PC-9 (cell line): Measurements from ENCODE around the gene CNTN6. TPM values are rescaled to one million over a fixed set of nuclear protein-coding genes. Genes with fewer than 3 reads are reported as not detected.

Experiments
- BruUV-seq: library from RNA; stranded (reverse); fragments of 400-500 nt; replicated peaks from 2 replicates; lab custom pipeline; 2021; lab: Mats Ljungman, UMichigan
- CTCF ChIA-PET: fragments of 300-600 bp; sonication (Branson Sonifier 250); formaldehyde crosslinking; loops from one replicate; lab custom pipeline; 2022; ENCODE audit warnings: antibody characterized with exemption; lab: Charles Lee
- POLR2A ChIA-PET: fragments of 300-600 bp; sonication (Branson Sonifier 250); formaldehyde crosslinking; loops from one replicate; lab custom pipeline; 2022; ENCODE audit warnings: antibody characterized with exemption; ENCODE audit not compliant: unreplicated experiment; lab: Charles Lee
- DNase-seq, 2 experiments: peaks; one replicate each; pipeline versions ENCODE4 v3.0.0 to v3.0.0-alpha.2; 2015 to 2022; ENCODE audit warnings: mixed read lengths in 1 of 2
- H2AFZ ChIP-seq: fragments of 200-600 bp; sonication (generic); 2 replicates; pipeline ENCODE4 v1.8.1; 2017; ENCODE audit warnings: antibody characterized with exemption
- H3F3A ChIP-seq: fragments of 200-600 bp; sonication (generic); 2 replicates; pipeline ENCODE4 v1.8.1; 2017; ENCODE audit warnings: antibody characterized with exemption, mild to moderate bottlenecking, low read depth; ENCODE audit not compliant: insufficient read depth
- H3K27ac ChIP-seq: fragments of 200-600 bp; sonication (generic); 2 replicates; pipeline ENCODE4 v1.6.1; 2016; ENCODE audit warnings: mixed run types
- H3K27me3 ChIP-seq: fragments of 200-600 bp; sonication (generic); 2 replicates; pipeline ENCODE4 v1.6.1; 2016; ENCODE audit warnings: low read depth, mixed run types; ENCODE audit not compliant: insufficient read depth
- H3K36me3 ChIP-seq: fragments of 200-600 bp; sonication (generic); 2 replicates; pipeline ENCODE4 v1.6.1; 2016; ENCODE audit warnings: low read depth, mixed run types
- H3K4me1 ChIP-seq: fragments of 200-600 bp; sonication (generic); replicated peaks from 2 replicates; pipeline ENCODE4 v1.6.1; 2016; ENCODE audit warnings: mixed run types; ENCODE audit not compliant: insufficient read depth
- H3K4me2 ChIP-seq: fragments of 200-600 bp; sonication (generic); 2 replicates; pipeline ENCODE4 v1.6.1; 2017; ENCODE audit warnings: mixed run types
- H3K4me3 ChIP-seq: fragments of 200-600 bp; sonication (generic); 2 replicates; pipeline ENCODE4 v1.6.1; 2016; ENCODE audit warnings: mixed run types
- H3K79me2 ChIP-seq: fragments of 200-600 bp; sonication (generic); 2 replicates; pipeline ENCODE4 v1.6.1; 2017; ENCODE audit warnings: low read depth, mixed run types
- H3K9me2 ChIP-seq: fragments of 200-600 bp; sonication (generic); 2 replicates; pipeline ENCODE4 v1.8.1; 2017; ENCODE audit warnings: mild to moderate bottlenecking; ENCODE audit not compliant: insufficient read depth
- H3K9me3 ChIP-seq: fragments of 200-600 bp; sonication (generic); 2 replicates; pipeline ENCODE4 v1.8.1; 2016; ENCODE audit warnings: low read depth; ENCODE audit not compliant: insufficient read depth
- H4K20me1 ChIP-seq: fragments of 200-600 bp; sonication (generic); 2 replicates; pipeline ENCODE4 v1.8.1; 2017; ENCODE audit not compliant: insufficient read depth
- EZH2 ChIP-seq: fragments of 200-600 bp; sonication (generic); IDR thresholded peaks from 2 replicates; pipeline ENCODE4 v1.8.0; 2017; ENCODE audit warnings: antibody characterized with exemption, low read depth
- intact Hi-C: fragments of 100-400 bp; cut with micrococcal nuclease; formaldehyde crosslinking; loops from one replicate; pipeline ENCODE4 v1.10.0; 2022; ENCODE audit not compliant: unreplicated experiment
- total RNA-seq: library from RNA; stranded (reverse); gene quantifications from 2 replicates; pipeline ENCODE4 v1.2.3, GENCODE V29; 2021
- TF ChIP-seq, protein P1 (sequence below): fragments of 200-600 bp; sonication (generic); conservative IDR thresholded peaks from 2 replicates; pipeline ENCODE4 v1.6.1; 2017; ENCODE audit warnings: mixed run types, antibody characterized with exemption, mild to moderate bottlenecking, moderate library complexity

CNTN6 gene
- total RNA-seq, 1 experiment from 2014 or later: not detected

DNA sequence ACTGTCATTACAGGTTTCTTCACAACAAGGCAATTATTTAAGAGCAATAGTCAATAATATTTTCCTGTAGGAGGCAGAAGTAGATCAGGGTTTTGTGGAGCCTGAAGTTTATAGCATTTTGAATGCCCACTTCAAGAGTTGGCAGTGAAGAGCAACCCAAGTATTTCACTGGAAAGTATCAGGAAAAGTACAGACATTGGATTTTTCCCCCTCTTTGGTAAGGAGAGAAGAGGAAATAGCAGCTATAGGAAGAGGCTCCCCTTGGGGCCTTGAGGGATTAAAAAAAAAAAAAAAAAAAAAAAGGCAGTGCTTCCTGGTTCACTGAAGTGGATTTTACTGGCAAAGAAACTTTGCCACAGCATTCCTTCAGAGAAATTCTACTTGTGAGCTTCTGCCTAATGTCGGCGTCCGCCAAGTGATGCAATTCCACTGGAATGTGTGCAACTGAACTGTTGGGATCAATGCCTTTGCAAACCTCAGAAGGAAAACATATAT is 5.7 kb upstream of the CNTN6 start:
- Histone ChIP-seq H2AFZ (no peak overlapping the region), H3K4me2 (no peak overlapping the region), H3K9me2 (no peaks in the 10 kb centered on the region), H3K4me1 (no peaks in the 10 kb centered on the region), H3K36me3 (no peaks in the 10 kb centered on the region), H3F3A (no peaks in the 10 kb centered on the region), H3K4me3 (no peak overlapping the region), H3K27me3 (no peaks in the 10 kb centered on the region), H4K20me1 (no peaks in the 10 kb centered on the region), H3K27ac (no peak overlapping the region), H3K79me2 (no peaks in the 10 kb centered on the region), H3K9me3 (no peaks in the 10 kb centered on the region)
- ChIA-PET CTCF (no interaction called here), POLR2A (no interaction called here)
- TF ChIP-seq, protein P1, sequence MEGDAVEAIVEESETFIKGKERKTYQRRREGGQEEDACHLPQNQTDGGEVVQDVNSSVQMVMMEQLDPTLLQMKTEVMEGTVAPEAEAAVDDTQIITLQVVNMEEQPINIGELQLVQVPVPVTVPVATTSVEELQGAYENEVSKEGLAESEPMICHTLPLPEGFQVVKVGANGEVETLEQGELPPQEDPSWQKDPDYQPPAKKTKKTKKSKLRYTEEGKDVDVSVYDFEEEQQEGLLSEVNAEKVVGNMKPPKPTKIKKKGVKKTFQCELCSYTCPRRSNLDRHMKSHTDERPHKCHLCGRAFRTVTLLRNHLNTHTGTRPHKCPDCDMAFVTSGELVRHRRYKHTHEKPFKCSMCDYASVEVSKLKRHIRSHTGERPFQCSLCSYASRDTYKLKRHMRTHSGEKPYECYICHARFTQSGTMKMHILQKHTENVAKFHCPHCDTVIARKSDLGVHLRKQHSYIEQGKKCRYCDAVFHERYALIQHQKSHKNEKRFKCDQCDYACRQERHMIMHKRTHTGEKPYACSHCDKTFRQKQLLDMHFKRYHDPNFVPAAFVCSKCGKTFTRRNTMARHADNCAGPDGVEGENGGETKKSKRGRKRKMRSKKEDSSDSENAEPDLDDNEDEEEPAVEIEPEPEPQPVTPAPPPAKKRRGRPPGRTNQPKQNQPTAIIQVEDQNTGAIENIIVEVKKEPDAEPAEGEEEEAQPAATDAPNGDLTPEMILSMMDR: no peak
- no peak for TF ChIP-seq EZH2
- no peak for DNase-seq
- intact Hi-C loops: no loop called here
- no TSS peak for BruUV-seq

DNA sequence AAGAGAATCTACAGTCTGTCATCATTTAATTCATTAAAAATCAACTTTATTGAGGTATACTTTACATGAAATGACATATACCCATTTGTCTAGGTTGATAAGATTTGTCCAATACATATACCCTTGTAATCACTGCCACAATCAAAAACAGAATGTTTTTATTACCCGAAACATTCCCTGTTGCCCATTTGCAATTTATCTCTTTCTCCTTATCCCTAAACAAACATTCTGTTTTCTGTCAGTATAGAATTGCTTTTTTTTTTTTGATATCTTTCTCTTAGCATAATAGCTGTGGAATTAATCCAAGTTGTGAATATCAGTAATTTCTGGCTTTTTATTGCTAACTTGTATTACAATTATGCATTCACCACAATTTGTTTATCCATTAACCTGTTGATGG is 4.3 kb upstream of the CNTN6 start:
- intact Hi-C loops: no loop called here
- H3K36me3 ChIP-seq: no peaks in the 10 kb centered on the region
- no peaks in the 10 kb centered on the region for H4K20me1 ChIP-seq
- no peaks in the 10 kb centered on the region for H3K27me3 ChIP-seq
- no peaks in the 10 kb centered on the region for H3K9me3 ChIP-seq
- H3K79me2 ChIP-seq: no peaks in the 10 kb centered on the region
- H3K4me3 ChIP-seq: no peak overlapping the region
- H3K4me2 ChIP-seq: no peak overlapping the region
- ChIA-PET CTCF (no interaction called here), POLR2A (no interaction called here)
- DNase-seq: no peak
- no peaks in the 10 kb centered on the region for H3K9me2 ChIP-seq
- no peaks in the 10 kb centered on the region for H3F3A ChIP-seq
- BruUV-seq: no TSS peak
- H2AFZ ChIP-seq: no peak overlapping the region
- H3K27ac ChIP-seq: no peak overlapping the region
- no peak for TF ChIP-seq EZH2
- TF ChIP-seq, protein P1: no peak
- H3K4me1 ChIP-seq: no peaks in the 10 kb centered on the region

DNA sequence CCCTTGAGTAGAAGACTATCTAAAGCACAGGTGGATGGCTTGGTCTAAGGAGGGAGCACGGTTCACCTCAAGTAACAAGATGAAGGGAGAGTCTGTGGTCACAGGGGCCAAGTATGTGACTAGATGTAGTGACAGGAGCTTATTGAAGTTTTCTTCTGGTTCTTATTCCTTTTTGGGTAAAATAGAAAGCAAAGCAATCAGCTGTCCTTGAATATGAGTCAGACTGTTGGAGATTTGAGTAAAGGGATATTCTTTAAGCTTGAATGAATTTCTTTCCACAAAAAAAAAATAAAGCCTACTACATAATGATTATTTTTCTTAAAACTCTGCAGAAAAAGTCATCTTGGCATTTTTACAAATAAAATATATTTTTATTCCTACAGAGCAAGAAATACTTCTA is 1.5 kb upstream of the CNTN6 start:
- CTCF ChIA-PET: no interaction called here
- H3F3A ChIP-seq: no peaks in the 10 kb centered on the region
- TF ChIP-seq, protein P1: no peak
- no peak for TF ChIP-seq EZH2
- no peaks in the 10 kb centered on the region for H3K27me3 ChIP-seq
- no peak for DNase-seq
- POLR2A ChIA-PET: no interaction called here
- intact Hi-C loops: no loop called here
- H2AFZ ChIP-seq: no peak overlapping the region
- H3K27ac ChIP-seq: no peak overlapping the region
- H3K4me3 ChIP-seq: no peak overlapping the region
- H3K79me2 ChIP-seq: no peaks in the 10 kb centered on the region
- no peaks in the 10 kb centered on the region for H3K9me3 ChIP-seq
- no TSS peak for BruUV-seq
- no peaks in the 10 kb centered on the region for H3K4me1 ChIP-seq
- no peaks in the 10 kb centered on the region for H3K9me2 ChIP-seq
- no peaks in the 10 kb centered on the region for H3K36me3 ChIP-seq
- H3K4me2 ChIP-seq: no peak overlapping the region
- no peaks in the 10 kb centered on the region for H4K20me1 ChIP-seq
